ENCODE data around the gene TSC22D1. TPM values are rescaled to one million over a fixed set of nuclear protein-coding genes. Genes with fewer than 3 reads are reported as not detected.

Gene TSC22D1
- total RNA-seq, 1 donor, result 173 TPM

GRCh38 chr13:44402899-44403445, 173.2 kb downstream of the TSC22D1 start:
- H3K27ac ChIP-seq (ENCODE audit: low read depth, low read length), result no peak overlapping the region
- H3K79me2 ChIP-seq (ENCODE audit: insufficient read depth, low read length), result no peaks in the 10 kb centered on the region
- peaks cover 13% of the 10 kb centered on the region for H3K27me3 ChIP-seq (ENCODE audit: insufficient read depth, low read length)
- H3K4me1 ChIP-seq (ENCODE audit: insufficient read depth, low read length), result no peaks in the 10 kb centered on the region
- H3K4me2 ChIP-seq (ENCODE audit: insufficient read depth, low read length), result no peak overlapping the region
- no peaks in the 10 kb centered on the region for H3K9me3 ChIP-seq (ENCODE audit: low read depth, low read length)
- H4K20me1 ChIP-seq (ENCODE audit: insufficient read depth, low read length), result no peaks in the 10 kb centered on the region
- H3K4me3 ChIP-seq (ENCODE audit: insufficient read depth, low read length), result no peak overlapping the region
- no peak for TF ChIP-seq CTCF (IDR thresholded peaks at IDR 0.05; ENCODE audit: extremely low read depth, low read depth, low read length)
- DNase-seq (ENCODE audit: insufficient read length, low spot score, missing footprints), result no peak
- H3K36me3 ChIP-seq (ENCODE audit: insufficient read depth, low read length), result no peaks in the 10 kb centered on the region
- H2AFZ ChIP-seq (ENCODE audit: low read length), result no peak overlapping the region

- Histone ChIP-seq H3K4me1 (ENCODE audit: insufficient read depth, low read length) (peaks cover 7% of the 10 kb centered on the region), H3K4me3 (ENCODE audit: insufficient read depth, low read length) (no peak overlapping the region), H3K27ac (ENCODE audit: low read depth, low read length) (no peak overlapping the region), H3K9me3 (ENCODE audit: low read depth, low read length) (no peaks in the 10 kb centered on the region), H3K27me3 (ENCODE audit: insufficient read depth, low read length) (peaks cover 7% of the 10 kb centered on the region), H3K36me3 (ENCODE audit: insufficient read depth, low read length) (no peaks in the 10 kb centered on the region), H3K4me2 (ENCODE audit: insufficient read depth, low read length) (no peak overlapping the region), H2AFZ (ENCODE audit: low read length) (no peak overlapping the region), H3K79me2 (ENCODE audit: insufficient read depth, low read length) (no peaks in the 10 kb centered on the region), H4K20me1 (ENCODE audit: insufficient read depth, low read length) (no peaks in the 10 kb centered on the region)
- DNase-seq (ENCODE audit: insufficient read length, low spot score, missing footprints), result no peak
- TF ChIP-seq CTCF (IDR thresholded peaks at IDR 0.05; ENCODE audit: extremely low read depth, low read depth, low read length), result no peak
Observed at GRCh38 chr13:44401577-44401976, 174.6 kb downstream of the TSC22D1 start.

GRCh38 chr13:44400736-44401135, 175.4 kb downstream of the TSC22D1 start:
- DNase-seq (ENCODE audit: insufficient read length, low spot score, missing footprints), result no peak
- TF ChIP-seq CTCF (IDR thresholded peaks at IDR 0.05; ENCODE audit: extremely low read depth, low read depth, low read length), result no peak

GRCh38 chr13:44399074-44399473, 177.1 kb downstream of the TSC22D1 start:
- Histone ChIP-seq H3K27me3 (ENCODE audit: insufficient read depth, low read length) (peaks cover 3% of the 10 kb centered on the region), H3K36me3 (ENCODE audit: insufficient read depth, low read length) (no peaks in the 10 kb centered on the region), H4K20me1 (ENCODE audit: insufficient read depth, low read length) (no peaks in the 10 kb centered on the region), H3K27ac (ENCODE audit: low read depth, low read length) (no peak overlapping the region), H3K4me1 (ENCODE audit: insufficient read depth, low read length) (peaks cover 7% of the 10 kb centered on the region), H3K9me3 (ENCODE audit: low read depth, low read length) (no peaks in the 10 kb centered on the region), H3K4me3 (ENCODE audit: insufficient read depth, low read length) (no peak overlapping the region), H3K4me2 (ENCODE audit: insufficient read depth, low read length) (no peak overlapping the region), H2AFZ (ENCODE audit: low read length) (no peak overlapping the region), H3K79me2 (ENCODE audit: insufficient read depth, low read length) (no peaks in the 10 kb centered on the region)
- no peak for DNase-seq (ENCODE audit: insufficient read length, low spot score, missing footprints)
- TF ChIP-seq CTCF (IDR thresholded peaks at IDR 0.05; ENCODE audit: extremely low read depth, low read depth, low read length), result no peak

More at GRCh38 chr13:44400736-44401135, 175.4 kb downstream of the TSC22D1 start:
- H2AFZ ChIP-seq (ENCODE audit: low read length), result no peak overlapping the region
- H3K9me3 ChIP-seq (ENCODE audit: low read depth, low read length), result no peaks in the 10 kb centered on the region
- no peak overlapping the region for H3K4me2 ChIP-seq (ENCODE audit: insufficient read depth, low read length)
- H3K4me3 ChIP-seq (ENCODE audit: insufficient read depth, low read length), result no peak overlapping the region
- H3K79me2 ChIP-seq (ENCODE audit: insufficient read depth, low read length), result no peaks in the 10 kb centered on the region
- H3K4me1 ChIP-seq (ENCODE audit: insufficient read depth, low read length), result peaks cover 7% of the 10 kb centered on the region
- no peak overlapping the region for H3K27ac ChIP-seq (ENCODE audit: low read depth, low read length)
- H4K20me1 ChIP-seq (ENCODE audit: insufficient read depth, low read length), result no peaks in the 10 kb centered on the region
- no peaks in the 10 kb centered on the region for H3K36me3 ChIP-seq (ENCODE audit: insufficient read depth, low read length)
- peaks cover 4% of the 10 kb centered on the region for H3K27me3 ChIP-seq (ENCODE audit: insufficient read depth, low read length)
